ENCODE measurements around the gene PGK1. TPM values are rescaled to one million over a fixed set of nuclear protein-coding genes. Genes with fewer than 3 reads are reported as not detected.

PGK1 gene
- polyA plus RNA-seq, 3 donors, result 292 to 1,007 (median 923) TPM

- no peak for TF ChIP-seq CTCF (IDR thresholded peaks at IDR 0.05)
- H2AFZ ChIP-seq (ENCODE audit: insufficient read depth, low read depth, low read length, poor library complexity, severe bottlenecking), result no peak overlapping the region
- H3K4me3 ChIP-seq (replicated peaks in 1 of 3; ENCODE audit: low read depth in 2 of 3, low read length in 3 of 3), result no peak overlapping the region
- H3K4me2 ChIP-seq (replicated peaks; ENCODE audit: extremely low read depth, low read length, poor library complexity, severe bottlenecking), result no peak overlapping the region
- no peaks in the 10 kb centered on the region for H3K79me2 ChIP-seq (ENCODE audit: insufficient read depth, low read length)
- H3K27me3 Mint-ChIP-seq (ENCODE audit: low read depth in 3 of 3), result peaks cover 0 to 2% (median 0%) of the 10 kb centered on the region in 3 donors
- H3K4me3 Mint-ChIP-seq, result no peak overlapping the region
- no peaks in the 10 kb centered on the region for H3K27me3 ChIP-seq (ENCODE audit: control insufficient read depth in 2 of 2, insufficient read depth in 2 of 2, low read length in 2 of 2)
- no peaks in the 10 kb centered on the region for H3K36me3 Mint-ChIP-seq
- H3K27ac Mint-ChIP-seq, result no peak overlapping the region
- intact Hi-C loops (cut with micrococcal nuclease), result no loop called here
- no peak for DNase-seq
- peaks cover 0 to 7% (median 2%) of the 10 kb centered on the region in 7 donors for H3K9me3 Mint-ChIP-seq
- WGBS (ENCODE audit: insufficient coverage), result 100% methylated on average over 1 of the region's 1 CpG
- no peaks in the 10 kb centered on the region for H4K20me1 ChIP-seq (ENCODE audit: insufficient read depth, low read length)
- no peaks in the 10 kb centered on the region for H3K4me1 ChIP-seq (ENCODE audit: control insufficient read depth in 1 of 2, insufficient read depth in 2 of 2, low read length in 2 of 2)
- H3K9ac ChIP-seq (ENCODE audit: insufficient read depth, low read length, poor library complexity, severe bottlenecking), result no peak overlapping the region
- H3K9me3 ChIP-seq (replicated peaks in 1 of 2; ENCODE audit: control insufficient read depth in 1 of 2, insufficient read depth in 1 of 2, low read length in 2 of 2), result no peaks in the 10 kb centered on the region
- no peaks in the 10 kb centered on the region for H3K36me3 ChIP-seq (replicated peaks in 1 of 2; ENCODE audit: control insufficient read depth in 1 of 2, insufficient read depth in 2 of 2, low read length in 2 of 2)
- H3K27ac ChIP-seq (ENCODE audit: low read depth in 1 of 2, low read length in 2 of 2), result no peak overlapping the region
- H3K4me1 Mint-ChIP-seq, result no peaks in the 10 kb centered on the region
Measured at GRCh38 chrX:78165425-78165824, 61.4 kb downstream of the PGK1 start.

GRCh38 chrX:78168065-78168464 lies 64.0 kb downstream of the PGK1 start:
- intact Hi-C loops (cut with micrococcal nuclease), result no loop called here
- peaks cover 0 to 2% (median 0%) of the 10 kb centered on the region in 7 donors for H3K9me3 Mint-ChIP-seq
- H3K79me2 ChIP-seq (ENCODE audit: insufficient read depth, low read length), result no peaks in the 10 kb centered on the region
- no peak overlapping the region for H3K27ac ChIP-seq (ENCODE audit: low read depth in 1 of 2, low read length in 2 of 2)
- no peak overlapping the region for H3K9ac ChIP-seq (ENCODE audit: insufficient read depth, low read length, poor library complexity, severe bottlenecking)
- peaks cover 0 to 2% (median 0%) of the 10 kb centered on the region in 3 donors for H3K27me3 Mint-ChIP-seq (ENCODE audit: low read depth in 3 of 3)
- H3K9me3 ChIP-seq (replicated peaks in 1 of 2; ENCODE audit: control insufficient read depth in 1 of 2, insufficient read depth in 1 of 2, low read length in 2 of 2), result no peaks in the 10 kb centered on the region
- H4K20me1 ChIP-seq (ENCODE audit: insufficient read depth, low read length), result no peaks in the 10 kb centered on the region
- no peak overlapping the region for H3K4me3 Mint-ChIP-seq
- no peak overlapping the region for H3K27ac Mint-ChIP-seq
- H3K4me1 Mint-ChIP-seq, result no peaks in the 10 kb centered on the region
- no peak overlapping the region for H3K4me2 ChIP-seq (replicated peaks; ENCODE audit: extremely low read depth, low read length, poor library complexity, severe bottlenecking)
- no peaks in the 10 kb centered on the region for H3K27me3 ChIP-seq (ENCODE audit: control insufficient read depth in 2 of 2, insufficient read depth in 2 of 2, low read length in 2 of 2)
- peak in 1 of 3 donors; percentile 4 for DNase-seq
- H3K4me1 ChIP-seq (ENCODE audit: control insufficient read depth in 1 of 2, insufficient read depth in 2 of 2, low read length in 2 of 2), result no peaks in the 10 kb centered on the region
- no peak for TF ChIP-seq CTCF (IDR thresholded peaks at IDR 0.05)
- no peak overlapping the region for H3K4me3 ChIP-seq (replicated peaks in 1 of 3; ENCODE audit: low read depth in 2 of 3, low read length in 3 of 3)
- no peaks in the 10 kb centered on the region for H3K36me3 Mint-ChIP-seq
- no peaks in the 10 kb centered on the region for H3K36me3 ChIP-seq (replicated peaks in 1 of 2; ENCODE audit: control insufficient read depth in 1 of 2, insufficient read depth in 2 of 2, low read length in 2 of 2)
- H2AFZ ChIP-seq (ENCODE audit: insufficient read depth, low read depth, low read length, poor library complexity, severe bottlenecking), result no peak overlapping the region

Other genes starting within 250 kb of the PGK1 start
- gene MAGT1, start 208.8 kb upstream of the PGK1 start, polyA plus RNA-seq, result 10 to 100 TPM; 18.0 to 29.3 (median 20.0) TPM
- 100 to 1,000 TPM; 444 to 560 (median 526) TPM for gene COX7B, start 204.8 kb upstream of the PGK1 start, polyA plus RNA-seq
- gene ATP7A, start 193.6 kb upstream of the PGK1 start, polyA plus RNA-seq, result 1 to 10 TPM; 2.3 to 3.8 (median 2.8) TPM
- not detected for gene PGAM4, start 134.6 kb upstream of the PGK1 start, polyA plus RNA-seq
- gene TAF9B, start 35.4 kb downstream of the PGK1 start, polyA plus RNA-seq, result 1 to 10 TPM; 2.1 to 8.0 (median 7.1) TPM
- gene CYSLTR1, start 223.4 kb downstream of the PGK1 start, polyA plus RNA-seq, result 10 to 100 TPM in 2 of 3 donors, 1 to 10 TPM in 1; 9.6 to 46.2 (median 45.2) TPM

All from CD14-positive monocyte (primary cell).